Measurements from ENCODE around the gene ARID5A. TPM values are rescaled to one million over a fixed set of nuclear protein-coding genes. Genes with fewer than 3 reads are reported as not detected.

ARID5A gene
- total and polyA plus RNA-seq, 2 of the 13 experiments (the other 11 are each of a cell fraction or from before 2014, with no cell fraction given), result 6.0 to 9.5 TPM

- TF ChIP-seq ZBTB2 (CRISPR knock-in tag; IDR thresholded peaks at IDR 0.05; ENCODE audit: low read depth) (0 out of 2 replicates have a peak, but pooled peaks have one; percentile 45), TBX3 (IDR thresholded peaks at IDR 0.05; ENCODE audit: borderline replicate concordance) (peak; percentile 60; the same call in 1 of the 2 replicates), ZNF709 (CRISPR knock-in tag; IDR thresholded peaks at IDR 0.05) (peak; percentile 22; the same call in 1 of the 2 replicates), PRDM15 (CRISPR knock-in tag; IDR thresholded peaks at IDR 0.05) (0 out of 2 replicates have a peak, but pooled peaks have one; percentile 12), ISX (CRISPR knock-in tag; conservative IDR thresholded peaks at IDR 0.05) (0 out of 2 replicates have a peak, but pooled peaks have one; percentile 55), ZNF891 (CRISPR knock-in tag; IDR thresholded peaks at IDR 0.05) (peak; percentile 67; the same call in 1 of the 2 replicates), ZNF558 (CRISPR knock-in tag; IDR thresholded peaks at IDR 0.05; ENCODE audit: borderline replicate concordance) (0 out of 2 replicates have a peak, but pooled peaks have one; percentile 67), SAFB2 (CRISPR knock-in tag; IDR thresholded peaks at IDR 0.05; ENCODE audit: borderline replicate concordance, low read depth) (0 out of 2 replicates have a peak, but pooled peaks have one; percentile 10), KDM3A (CRISPR knock-in tag; IDR thresholded peaks at IDR 0.05; ENCODE audit: low read depth) (no peak), AKNA (CRISPR knock-in tag; IDR thresholded peaks at IDR 0.05; ENCODE audit: borderline replicate concordance) (no peak), ZNF589 (CRISPR knock-in tag; conservative IDR thresholded peaks at IDR 0.05) (peak; percentile 53; the same call in 1 of the 2 replicates), ZNF556 (CRISPR knock-in tag; IDR thresholded peaks at IDR 0.05; ENCODE audit: borderline replicate concordance) (no peak), HDAC1 (CRISPR knock-in tag; IDR thresholded peaks at IDR 0.05) (peak; percentile 50), ZFY (CRISPR knock-in tag; IDR thresholded peaks at IDR 0.05) (0 out of 2 replicates have a peak, but pooled peaks have one; percentile 38), GATAD1 (CRISPR knock-in tag; IDR thresholded peaks at IDR 0.05) (no peak), ZBTB20 (CRISPR knock-in tag; IDR thresholded peaks at IDR 0.05; ENCODE audit: borderline replicate concordance, low read depth) (0 out of 2 replicates have a peak, but pooled peaks have one; percentile 17), ELF3 (CRISPR knock-in tag; IDR thresholded peaks at IDR 0.05) (0 out of 2 replicates have a peak, but pooled peaks have one; percentile 4)
Measured at GRCh38 chr2:96537066-96537733, 648 bp downstream of the ARID5A start (continued).
